Measurements from ENCODE around the gene MAGI2.

- TF ChIP-seq CTCF (IDR thresholded peaks at IDR 0.05) (no peak), POLR2A (IDR thresholded peaks at IDR 0.05) (no peak)
Observed at GRCh38 chr7:79407351-79407750, 46.1 kb downstream of the MAGI2 start.
